ENCODE results near the gene STAT2.

STAT2 gene

DNA sequence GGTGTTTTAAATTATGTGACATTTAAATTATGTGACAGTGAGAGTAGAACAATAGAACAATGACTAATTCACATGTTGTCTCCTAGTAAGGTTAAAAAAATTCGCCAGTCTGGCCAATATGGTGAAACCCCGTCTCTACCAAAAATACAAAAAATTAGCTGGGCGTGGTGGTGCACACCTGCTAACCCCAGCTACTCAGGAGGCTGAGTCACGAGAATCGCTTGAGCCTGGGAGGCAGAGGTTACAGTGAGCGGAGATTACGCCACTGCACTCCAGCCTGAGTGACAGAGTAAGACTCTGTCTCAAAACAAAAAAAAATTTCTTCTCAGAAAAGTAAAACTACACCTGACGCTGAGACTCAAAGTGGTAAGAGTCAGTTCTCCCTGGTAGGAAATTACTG lies 62.5 kb downstream of the STAT2 start:
- no peak for DNase-seq (ENCODE audit: low read depth in 2 of 2, low spot score in 1 of 2)

DNA sequence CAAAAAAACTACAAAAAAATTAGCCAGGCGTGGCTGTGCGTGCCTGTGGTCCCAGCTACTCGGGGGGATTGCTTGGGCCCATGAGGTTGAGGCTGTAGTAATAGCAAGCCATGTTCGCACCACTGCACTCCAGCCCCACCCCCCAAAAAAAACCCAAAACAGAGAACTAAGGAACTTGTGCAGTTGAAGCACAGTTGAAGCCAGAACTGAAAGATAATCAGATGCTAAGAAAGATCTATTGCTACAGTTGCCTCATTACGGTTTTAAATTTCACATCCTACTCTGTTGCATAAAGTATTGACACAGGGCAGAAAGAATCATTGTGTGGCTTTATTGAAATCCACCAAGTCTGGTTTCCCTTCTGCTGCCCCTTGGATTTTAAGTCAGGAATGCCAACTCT lies 63.6 kb downstream of the STAT2 start:
- no peak for DNase-seq (ENCODE audit: low read depth in 2 of 2, low spot score in 1 of 2)

- no peak for DNase-seq (ENCODE audit: low read depth in 2 of 2, low spot score in 1 of 2)
These were observed 66.1 kb downstream of the STAT2 start for GRCh38 chr12:56293795-56294194.

Measured in stimulated activated CD8-positive, alpha-beta memory T cell treated with anti-CD3 and anti-CD28 coated beads, Interleukin-4, amount 100 ng/mL, for 4 hours (primary cell).